Osteoblast (primary cell): ENCODE results near the gene STAT2. TPM values are rescaled to one million over a fixed set of nuclear protein-coding genes. Genes with fewer than 3 reads are reported as not detected.
A peak's percentile ranks its signal among the peaks of the same experiment; 100 is the strongest.

Experiments
- DNase-seq: peaks from one replicate; pipeline ENCODE4 v3.0.0; 2011; ENCODE audit warnings: low spot score, mixed read lengths; ENCODE audit not compliant: insufficient read length; ENCODE audit errors: missing footprints
- H2AFZ ChIP-seq: 2 replicates; pipeline ENCODE4 v1.6.0; 2011; ENCODE audit warnings: mild to moderate bottlenecking, low read length
- H3K27ac ChIP-seq: 2 replicates; pipeline ENCODE4 v1.5.1; 2011; ENCODE audit warnings: mild to moderate bottlenecking, low read depth, low read length, moderate library complexity
- H3K27me3 ChIP-seq: 2 replicates; pipeline ENCODE4 v1.6.0; 2012; ENCODE audit warnings: mild to moderate bottlenecking, control low read depth, inconsistent platforms, low read length, moderate library complexity; ENCODE audit not compliant: insufficient read depth
- H3K36me3 ChIP-seq: 2 replicates; pipeline ENCODE4 v1.5.1; 2011; ENCODE audit warnings: mild to moderate bottlenecking, low read length, control low read depth, moderate library complexity; ENCODE audit not compliant: insufficient read depth
- H3K4me1 ChIP-seq: 2 replicates; pipeline ENCODE4 v1.5.1; 2011; ENCODE audit warnings: mild to moderate bottlenecking, low read length, control low read depth, moderate library complexity; ENCODE audit not compliant: insufficient read depth
- H3K4me2 ChIP-seq: 2 replicates; pipeline ENCODE4 v1.6.0; 2011; ENCODE audit warnings: mild to moderate bottlenecking, low read length; ENCODE audit not compliant: insufficient read depth
- H3K4me3 ChIP-seq: fragments of 200-600 bp; sonication (generic); 3 replicates; pipeline ENCODE4 v1.5.1; 2012; ENCODE audit warnings: mild to moderate bottlenecking, low read length, inconsistent platforms; ENCODE audit not compliant: insufficient read depth
- H3K79me2 ChIP-seq: 2 replicates; pipeline ENCODE4 v1.6.0; 2012; ENCODE audit warnings: mild to moderate bottlenecking, low read length, control low read depth, inconsistent platforms; ENCODE audit not compliant: insufficient read depth
- H3K9me3 ChIP-seq: 2 replicates; pipeline ENCODE4 v1.5.1; 2011; ENCODE audit warnings: low read depth, low read length, control low read depth
- H4K20me1 ChIP-seq: 2 replicates; pipeline ENCODE4 v1.6.0; 2012; ENCODE audit warnings: mild to moderate bottlenecking, low read length, control low read depth; ENCODE audit not compliant: insufficient read depth
- CTCF ChIP-seq: IDR thresholded peaks from 2 replicates; pipeline ENCODE4 v1.5.1; 2011; ENCODE audit warnings: mild to moderate bottlenecking, low read depth, low read length, moderate library complexity; ENCODE audit errors: extremely low read depth
- total RNA-seq: library from RNA; depleted of rRNA; stranded (reverse); fragments of >200 nt; gene quantifications from 2 replicates; pipeline ENCODE4 v1.2.3, GENCODE V29; 2012

Gene STAT2
- total RNA-seq, 1 donor, result 652 TPM

DNA sequence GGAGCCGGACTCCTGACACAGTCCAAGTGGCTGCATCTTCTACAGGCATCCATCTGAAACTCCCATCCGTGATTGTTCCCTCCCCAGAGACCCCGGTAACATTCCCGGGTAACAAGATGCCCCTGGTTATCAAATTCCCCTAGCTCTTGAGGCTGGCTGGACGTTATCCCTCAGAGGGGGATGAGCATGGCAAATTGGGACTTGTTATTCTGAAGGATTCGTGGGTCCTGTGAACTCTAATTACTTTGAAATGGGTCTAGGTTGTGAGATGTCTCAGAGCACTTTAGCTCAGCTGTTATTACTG is 25.5 kb downstream of the STAT2 start:
- no peak for DNase-seq
- Histone ChIP-seq H3K27me3 (no peaks in the 10 kb centered on the region), H4K20me1 (no peaks in the 10 kb centered on the region), H3K36me3 (no peaks in the 10 kb centered on the region), H3K79me2 (peaks cover 2% of the 10 kb centered on the region), H3K4me1 (peaks cover 18% of the 10 kb centered on the region), H3K4me2 (peak overlapping the region; percentile 96), H3K4me3 (peak overlapping the region; percentile 77), H3K9me3 (no peaks in the 10 kb centered on the region), H2AFZ (peak overlapping the region; percentile 95), H3K27ac (peak overlapping the region; percentile 100)
- no peak for TF ChIP-seq CTCF

DNA sequence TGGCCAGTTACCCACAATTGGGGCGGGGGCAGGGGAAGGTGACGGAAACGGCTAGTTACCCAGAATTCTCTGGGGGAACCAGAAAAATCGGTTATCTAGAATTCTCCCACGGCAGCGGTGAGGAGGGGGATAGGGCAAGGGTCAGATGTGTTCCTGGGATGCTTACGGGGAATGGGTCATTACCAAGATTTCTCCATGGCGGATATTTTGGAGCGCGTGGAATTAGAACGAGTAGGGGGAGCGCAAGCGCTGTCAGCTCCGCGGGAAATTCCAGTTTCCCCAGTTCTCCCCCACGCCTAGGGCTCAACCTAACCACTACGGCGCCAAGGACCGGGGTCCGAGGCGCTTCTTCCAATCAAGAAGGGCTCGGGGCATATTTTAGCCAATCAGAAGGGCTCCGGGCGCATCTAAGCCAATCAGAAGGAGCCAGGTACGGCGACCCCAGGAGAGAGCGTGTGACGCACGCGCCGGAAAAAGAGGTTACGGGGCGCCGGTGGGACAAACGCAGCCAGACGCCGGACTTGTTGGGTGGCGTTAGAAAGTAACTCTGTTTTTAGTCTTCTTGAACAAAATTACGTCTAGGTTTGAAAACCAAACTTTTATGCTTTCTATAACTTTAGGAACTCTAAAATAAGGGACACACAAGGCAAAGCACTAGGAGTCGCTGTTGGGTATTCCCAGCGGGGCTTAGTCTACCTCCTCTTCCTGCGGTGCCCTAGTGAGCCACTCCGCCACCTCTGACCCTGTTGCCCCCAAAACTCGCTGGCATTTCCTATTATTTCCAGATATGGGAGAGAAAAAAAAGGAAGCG is 26.0 kb downstream of the STAT2 start, which contains the start of gene PAN2:
Gene PAN2, minus strand, starts transcription at position 322 of the 811 bp plus-strand sequence. CDS start 906 bp downstream, outside the sequence.
- TF ChIP-seq CTCF, result peak; percentile 79
- Histone ChIP-seq H3K4me3 (peak within 1 kb of the TSS; percentile 77), H3K4me1 (peaks cover 18% of the 10 kb centered on the region), H3K36me3 (no peaks in the 10 kb centered on the region), H3K4me2 (peak within 1 kb of the TSS; percentile 96), H3K27me3 (no peaks in the 10 kb centered on the region), H3K79me2 (peaks cover 2% of the 10 kb centered on the region), H3K27ac (peak within 1 kb of the TSS; percentile 100), H3K9me3 (no peaks in the 10 kb centered on the region), H4K20me1 (no peaks in the 10 kb centered on the region), H2AFZ (peak within 1 kb of the TSS; percentile 95)
- peak; percentile 99 for DNase-seq

DNA sequence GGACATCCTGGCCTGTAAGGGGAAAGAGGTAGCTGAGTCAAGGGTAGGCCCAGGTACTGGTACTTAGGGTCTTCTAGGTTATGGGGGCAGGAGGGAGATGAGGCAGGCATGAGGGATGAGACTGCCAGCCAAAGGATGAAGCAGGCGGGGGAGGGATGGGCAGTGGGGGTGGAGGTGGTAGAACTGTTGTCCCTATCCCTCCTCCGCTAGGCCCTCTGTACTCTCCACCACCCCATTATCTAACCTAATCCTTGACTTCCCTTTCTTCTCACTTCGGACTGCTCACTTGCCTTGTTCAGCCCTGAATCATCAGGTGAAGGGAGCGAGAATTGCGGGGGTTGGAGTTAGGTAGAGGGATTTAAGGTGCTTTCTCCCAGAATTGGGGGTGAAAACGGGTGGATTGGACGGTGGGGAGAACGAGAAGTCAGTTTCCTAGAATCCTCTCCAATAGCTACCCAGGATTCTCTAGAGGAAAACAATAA is 26.7 kb downstream of the STAT2 start:
- no peak for TF ChIP-seq CTCF
- peak; percentile 75 for DNase-seq

DNA sequence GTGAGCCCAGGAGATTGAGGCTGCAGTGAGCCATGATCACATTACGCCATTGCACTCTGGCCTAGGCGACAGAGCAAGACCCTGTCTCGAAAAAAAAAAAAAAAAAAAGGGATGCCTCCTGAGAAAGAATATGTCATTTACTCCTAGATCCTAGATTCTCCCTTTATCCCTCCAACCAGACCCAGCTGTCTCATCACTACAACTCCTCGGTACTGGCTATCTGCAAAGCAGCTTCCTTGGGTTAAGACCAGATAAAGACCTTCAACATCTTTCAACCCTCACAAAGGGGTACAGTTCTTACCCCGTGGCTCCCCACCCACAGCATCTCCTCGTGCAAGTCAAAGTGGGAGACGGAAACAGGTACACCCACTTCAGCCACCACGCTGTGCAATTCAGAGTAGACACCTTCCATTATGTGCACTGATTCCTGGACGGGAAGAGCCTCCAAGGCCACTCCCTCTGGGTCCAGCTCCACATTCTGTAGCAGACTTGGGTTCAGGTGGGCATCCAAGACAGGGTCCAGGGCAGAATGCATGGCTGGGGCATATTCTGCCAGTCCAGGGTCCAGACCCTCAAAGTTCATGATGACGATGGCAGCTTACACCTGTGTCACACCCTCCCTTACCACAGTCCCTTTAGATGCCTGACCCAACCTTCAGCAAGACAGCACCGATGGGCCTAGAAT is 27.3 kb downstream of the STAT2 start:
- Histone ChIP-seq H3K4me3 (peak overlapping the region; percentile 77), H2AFZ (peak overlapping the region; percentile 95), H3K27me3 (no peaks in the 10 kb centered on the region), H3K9me3 (no peaks in the 10 kb centered on the region), H3K79me2 (peaks cover 2% of the 10 kb centered on the region), H3K36me3 (peaks cover 2% of the 10 kb centered on the region), H3K27ac (peak overlapping the region; percentile 100), H4K20me1 (no peaks in the 10 kb centered on the region), H3K4me2 (peak overlapping the region; percentile 96), H3K4me1 (peaks cover 18% of the 10 kb centered on the region)
- no peak for DNase-seq
- TF ChIP-seq CTCF, result no peak

More for the DNA sequence above, 26.7 kb downstream of the STAT2 start:
- peak overlapping the region; percentile 77 for H3K4me3 ChIP-seq
- H3K79me2 ChIP-seq, result peaks cover 2% of the 10 kb centered on the region
- peaks cover 18% of the 10 kb centered on the region for H3K4me1 ChIP-seq
- peak overlapping the region; percentile 100 for H3K27ac ChIP-seq
- H4K20me1 ChIP-seq, result no peaks in the 10 kb centered on the region
- H3K27me3 ChIP-seq, result no peaks in the 10 kb centered on the region
- H3K4me2 ChIP-seq, result peak overlapping the region; percentile 96
- H2AFZ ChIP-seq, result peak overlapping the region; percentile 95
- no peaks in the 10 kb centered on the region for H3K36me3 ChIP-seq
- no peaks in the 10 kb centered on the region for H3K9me3 ChIP-seq
